ENCODE data around the gene BRD4.

The BRD4 gene

DNA sequence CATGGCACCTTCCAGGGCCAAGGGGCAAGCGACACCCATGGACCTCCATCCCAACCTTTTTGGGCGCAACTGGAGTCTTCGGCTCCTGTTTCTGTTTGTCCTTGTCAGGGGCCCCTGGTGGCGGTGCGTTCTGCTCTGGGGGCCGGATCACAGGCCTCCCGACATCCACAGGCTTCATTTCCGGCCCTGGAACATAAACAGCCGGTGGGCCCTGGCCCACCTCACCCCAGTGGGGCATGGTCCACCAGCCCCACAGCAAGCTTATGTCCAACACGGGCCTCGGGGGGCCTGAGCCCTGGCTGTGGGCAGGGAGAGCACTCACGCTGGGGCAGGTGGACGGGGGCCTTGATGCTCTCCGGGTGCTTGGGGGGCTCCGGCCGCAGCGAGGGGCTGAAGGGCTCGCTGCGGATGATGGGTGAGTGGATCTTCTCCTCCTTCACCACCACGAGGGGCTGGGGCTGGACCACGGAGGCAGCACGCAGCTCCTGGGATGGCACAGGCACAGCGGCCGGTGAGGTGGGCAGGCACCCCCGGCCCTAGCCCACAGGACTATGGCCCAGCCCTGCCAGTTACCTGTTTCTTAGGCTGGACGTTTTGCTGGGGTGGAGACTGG, 92.9 kb downstream of the BRD4 start (continued):
- TF ChIP-seq, protein P1, sequence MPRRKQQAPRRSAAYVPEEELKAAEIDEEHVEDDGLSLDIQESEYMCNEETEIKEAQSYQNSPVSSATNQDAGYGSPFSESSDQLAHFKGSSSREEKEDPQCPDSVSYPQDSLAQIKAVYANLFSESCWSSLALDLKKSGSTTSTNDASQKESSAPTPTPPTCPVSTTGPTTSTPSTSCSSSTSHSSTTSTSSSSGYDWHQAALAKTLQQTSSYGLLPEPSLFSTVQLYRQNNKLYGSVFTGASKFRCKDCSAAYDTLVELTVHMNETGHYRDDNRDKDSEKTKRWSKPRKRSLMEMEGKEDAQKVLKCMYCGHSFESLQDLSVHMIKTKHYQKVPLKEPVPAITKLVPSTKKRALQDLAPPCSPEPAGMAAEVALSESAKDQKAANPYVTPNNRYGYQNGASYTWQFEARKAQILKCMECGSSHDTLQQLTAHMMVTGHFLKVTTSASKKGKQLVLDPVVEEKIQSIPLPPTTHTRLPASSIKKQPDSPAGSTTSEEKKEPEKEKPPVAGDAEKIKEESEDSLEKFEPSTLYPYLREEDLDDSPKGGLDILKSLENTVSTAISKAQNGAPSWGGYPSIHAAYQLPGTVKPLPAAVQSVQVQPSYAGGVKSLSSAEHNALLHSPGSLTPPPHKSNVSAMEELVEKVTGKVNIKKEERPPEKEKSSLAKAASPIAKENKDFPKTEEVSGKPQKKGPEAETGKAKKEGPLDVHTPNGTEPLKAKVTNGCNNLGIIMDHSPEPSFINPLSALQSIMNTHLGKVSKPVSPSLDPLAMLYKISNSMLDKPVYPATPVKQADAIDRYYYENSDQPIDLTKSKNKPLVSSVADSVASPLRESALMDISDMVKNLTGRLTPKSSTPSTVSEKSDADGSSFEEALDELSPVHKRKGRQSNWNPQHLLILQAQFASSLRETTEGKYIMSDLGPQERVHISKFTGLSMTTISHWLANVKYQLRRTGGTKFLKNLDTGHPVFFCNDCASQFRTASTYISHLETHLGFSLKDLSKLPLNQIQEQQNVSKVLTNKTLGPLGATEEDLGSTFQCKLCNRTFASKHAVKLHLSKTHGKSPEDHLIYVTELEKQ (tag by site-specific recombination; IDR thresholded peaks at IDR 0.05; ENCODE audit: borderline replicate concordance) = no peak
- TF ChIP-seq, protein P2, sequence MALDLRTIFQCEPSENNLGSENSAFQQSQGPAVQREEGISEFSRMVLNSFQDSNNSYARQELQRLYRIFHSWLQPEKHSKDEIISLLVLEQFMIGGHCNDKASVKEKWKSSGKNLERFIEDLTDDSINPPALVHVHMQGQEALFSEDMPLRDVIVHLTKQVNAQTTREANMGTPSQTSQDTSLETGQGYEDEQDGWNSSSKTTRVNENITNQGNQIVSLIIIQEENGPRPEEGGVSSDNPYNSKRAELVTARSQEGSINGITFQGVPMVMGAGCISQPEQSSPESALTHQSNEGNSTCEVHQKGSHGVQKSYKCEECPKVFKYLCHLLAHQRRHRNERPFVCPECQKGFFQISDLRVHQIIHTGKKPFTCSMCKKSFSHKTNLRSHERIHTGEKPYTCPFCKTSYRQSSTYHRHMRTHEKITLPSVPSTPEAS (tag by site-specific recombination; IDR thresholded peaks at IDR 0.05) = no peak
- TF ChIP-seq ZNF404 (tag by site-specific recombination; IDR thresholded peaks at IDR 0.05) = no peak
- TF ChIP-seq ZNF701 (tag by site-specific recombination; IDR thresholded peaks at IDR 0.05) = no peak
- no peak for TF ChIP-seq ZNF785 (tag by site-specific recombination; IDR thresholded peaks at IDR 0.05)
- TF ChIP-seq ZNF341 (tag by site-specific recombination; IDR thresholded peaks at IDR 0.05; ENCODE audit: low read depth) = no peak
- no peak for TF ChIP-seq ZEB2 (tag by site-specific recombination; IDR thresholded peaks at IDR 0.05)
- TF ChIP-seq INSM2 (tag by site-specific recombination; IDR thresholded peaks at IDR 0.05) = no peak
- TF ChIP-seq KLF16 (tag by site-specific recombination; IDR thresholded peaks at IDR 0.05) = no peak
- no peak for TF ChIP-seq EGR2 (tag by site-specific recombination; IDR thresholded peaks at IDR 0.05; ENCODE audit: low read depth)
- TF ChIP-seq ZSCAN23 (tag by site-specific recombination; IDR thresholded peaks at IDR 0.05) = no peak
- TF ChIP-seq ZNF473 (tag by site-specific recombination; IDR thresholded peaks at IDR 0.05) = no peak

DNA sequence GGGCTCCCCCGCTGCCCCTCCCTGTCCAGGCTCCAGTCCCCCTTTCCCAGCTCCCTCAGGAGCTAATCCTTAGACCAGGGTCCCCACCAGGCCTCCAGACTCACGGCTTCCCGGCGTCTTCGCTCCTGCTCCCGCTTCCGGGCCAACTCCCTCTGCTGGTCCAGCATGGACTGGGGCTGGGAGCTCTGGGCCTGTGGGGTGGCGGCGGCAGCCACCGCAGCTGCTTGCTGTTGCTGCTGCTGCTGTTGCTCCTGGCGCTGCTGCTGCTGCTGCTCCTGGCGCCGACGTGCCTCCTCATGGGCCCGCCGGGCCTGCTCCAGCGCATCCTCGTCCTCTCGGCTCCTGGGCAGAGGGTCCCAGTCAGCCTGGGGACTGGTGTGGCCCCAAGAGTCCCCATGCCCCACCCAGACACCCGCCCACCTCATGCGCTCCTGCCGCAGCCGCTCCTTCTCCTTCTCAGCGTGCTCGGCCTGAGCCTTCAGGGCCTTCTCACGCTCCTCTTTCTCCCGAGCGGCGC, 93.6 kb downstream of the BRD4 start:
- CTCF ChIA-PET = interaction anchor here (0.7 kb wide), 1 partner anchor 13 kb away, joined by 3 read pairs; no protein-coding TSS in a partner anchor
- POLR2A ChIA-PET = no interaction called here
- Histone ChIP-seq H3K9me3 (ENCODE audit: control insufficient read depth, insufficient read depth, low read depth, low read length) (no peaks in the 10 kb centered on the region), H3K4me3 (ENCODE audit: low read depth, low read length) (no peak overlapping the region), H3K4me1 (ENCODE audit: control insufficient read depth, insufficient read depth, low read length) (no peaks in the 10 kb centered on the region), H3K36me3 (ENCODE audit: control insufficient read depth in 2 of 2, insufficient read depth in 1 of 2, low read length in 2 of 2) (peaks cover 14 to 72% of the 10 kb centered on the region in 2 experiments; a peak in 2 of 3 replicates), H3K27ac (ENCODE audit: extremely low read depth, low read depth, low read length) (no peak overlapping the region)
- TF ChIP-seq OSR2 (tag by site-specific recombination; IDR thresholded peaks at IDR 0.05) = peak; percentile 60
- no peak for TF ChIP-seq ZNF2 (tag by site-specific recombination; IDR thresholded peaks at IDR 0.05)

DNA sequence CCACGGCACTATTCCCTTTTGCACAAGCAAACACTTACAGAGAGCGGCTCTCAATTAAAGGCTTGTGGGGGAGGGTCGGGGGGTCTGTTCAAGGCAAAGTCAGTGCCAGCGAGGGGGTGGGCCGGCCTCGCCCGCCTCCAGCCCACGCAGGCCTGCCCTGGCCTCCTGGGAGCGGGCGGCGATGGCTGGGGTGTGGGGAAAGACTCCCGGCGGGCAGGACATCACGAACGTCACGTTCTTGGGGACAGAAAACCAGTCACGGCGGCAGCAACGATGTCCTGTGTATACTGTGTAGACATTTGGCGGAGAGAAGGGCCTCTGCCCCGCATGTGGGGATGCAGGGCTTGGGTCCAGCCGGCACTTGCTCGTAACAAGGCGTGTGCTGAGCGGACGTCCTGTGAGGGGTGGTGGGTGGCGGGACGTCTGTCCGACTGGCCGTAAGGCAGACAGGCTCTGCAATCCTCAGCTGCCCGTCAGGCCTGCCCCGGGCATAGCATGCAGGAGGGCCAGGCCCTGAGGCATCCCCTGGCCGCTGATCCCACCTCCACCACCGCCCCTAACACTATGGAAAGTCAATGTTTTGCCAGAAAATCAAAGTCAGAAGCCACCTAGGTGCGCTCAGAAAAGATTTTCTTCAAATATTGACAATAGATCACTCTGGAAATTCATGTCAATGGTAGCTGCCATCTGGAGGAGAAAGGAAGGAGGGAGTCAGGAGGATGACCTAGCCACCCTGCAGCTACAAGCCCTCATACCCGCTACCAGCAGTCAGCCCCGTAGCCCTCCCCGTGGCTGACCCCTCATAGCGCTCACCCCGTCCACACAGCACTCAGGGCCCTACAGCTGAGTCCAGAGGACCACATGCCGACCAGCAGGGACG, 94.3 kb downstream of the BRD4 start:
- POLR2A ChIA-PET = interaction anchor here (0.7 kb wide), 1 partner anchor 22 kb away, joined by 13 read pairs; no protein-coding TSS in a partner anchor
- Histone ChIP-seq H3K36me3 (ENCODE audit: control insufficient read depth in 2 of 2, insufficient read depth in 1 of 2, low read length in 2 of 2) (peaks cover 14 to 67% of the 10 kb centered on the region in 2 experiments; a peak in 2 of 3 replicates), H3K4me1 (ENCODE audit: control insufficient read depth, insufficient read depth, low read length) (no peaks in the 10 kb centered on the region), H3K27ac (ENCODE audit: extremely low read depth, low read depth, low read length) (no peak overlapping the region), H3K9me3 (ENCODE audit: control insufficient read depth, insufficient read depth, low read depth, low read length) (no peaks in the 10 kb centered on the region), H3K4me3 (ENCODE audit: low read depth, low read length) (no peak overlapping the region)
- CTCF ChIA-PET = no interaction called here
- TF ChIP-seq ZNF600 (tag by site-specific recombination; IDR thresholded peaks at IDR 0.05) (0 out of 2 replicates have a peak, but pooled peaks have one; percentile 14), GLI2 (tag by site-specific recombination; IDR thresholded peaks at IDR 0.05; ENCODE audit: borderline replicate concordance, low read depth) (no peak), EGR2 (tag by site-specific recombination; IDR thresholded peaks at IDR 0.05; ENCODE audit: low read depth) (peak; percentile 34; the same call in 1 of the 2 replicates)

Data from HEK293 (cell line).